Measurements from ENCODE around the gene SPATA24. TPM values are rescaled to one million over a fixed set of nuclear protein-coding genes. Genes with fewer than 3 reads are reported as not detected.

SPATA24 gene
- total and polyA plus RNA-seq, 4 donors = 1.8 to 2.7 (median 2.5) TPM

GRCh38 chr5:139451176-139451575 is 47.3 kb upstream of the SPATA24 start:
- no peaks in the 10 kb centered on the region for H3K9me3 ChIP-seq (ENCODE audit: control insufficient read depth in 4 of 4, low read length in 3 of 4)
- H3K9ac ChIP-seq (ENCODE audit: low read depth in 1 of 2, low read length in 2 of 2) = no peak overlapping the region
- no peak overlapping the region for H3K27ac ChIP-seq (ENCODE audit: low read depth in 1 of 2, low read length in 2 of 2)
- no peaks in the 10 kb centered on the region for H3K4me1 ChIP-seq (ENCODE audit: control insufficient read depth in 4 of 4, insufficient read depth in 4 of 4, low read length in 3 of 4)
- H3K4me3 ChIP-seq (ENCODE audit: low read depth in 1 of 3, low read length in 3 of 3) = no peak overlapping the region
- 94% methylated on average over 2 of the region's 2 CpGs for WGBS
- H3K27me3 ChIP-seq (ENCODE audit: control insufficient read depth in 4 of 4, insufficient read depth in 4 of 4, low read length in 3 of 4) = no peaks in the 10 kb centered on the region
- no peak for DNase-seq (ENCODE audit: low spot score)
- no peak for TF ChIP-seq SP1 (IDR thresholded peaks at IDR 0.05)
- TF ChIP-seq YY1 (IDR thresholded peaks at IDR 0.05) = no peak
- TF ChIP-seq, protein P1, sequence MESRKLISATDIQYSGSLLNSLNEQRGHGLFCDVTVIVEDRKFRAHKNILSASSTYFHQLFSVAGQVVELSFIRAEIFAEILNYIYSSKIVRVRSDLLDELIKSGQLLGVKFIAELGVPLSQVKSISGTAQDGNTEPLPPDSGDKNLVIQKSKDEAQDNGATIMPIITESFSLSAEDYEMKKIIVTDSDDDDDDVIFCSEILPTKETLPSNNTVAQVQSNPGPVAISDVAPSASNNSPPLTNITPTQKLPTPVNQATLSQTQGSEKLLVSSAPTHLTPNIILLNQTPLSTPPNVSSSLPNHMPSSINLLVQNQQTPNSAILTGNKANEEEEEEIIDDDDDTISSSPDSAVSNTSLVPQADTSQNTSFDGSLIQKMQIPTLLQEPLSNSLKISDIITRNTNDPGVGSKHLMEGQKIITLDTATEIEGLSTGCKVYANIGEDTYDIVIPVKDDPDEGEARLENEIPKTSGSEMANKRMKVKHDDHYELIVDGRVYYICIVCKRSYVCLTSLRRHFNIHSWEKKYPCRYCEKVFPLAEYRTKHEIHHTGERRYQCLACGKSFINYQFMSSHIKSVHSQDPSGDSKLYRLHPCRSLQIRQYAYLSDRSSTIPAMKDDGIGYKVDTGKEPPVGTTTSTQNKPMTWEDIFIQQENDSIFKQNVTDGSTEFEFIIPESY (IDR thresholded peaks at IDR 0.05) = no peak
- TF ChIP-seq TAF1 (conservative IDR thresholded peaks at IDR 0.05) = no peak
- TF ChIP-seq JUND (IDR thresholded peaks at IDR 0.05) = no peak
- TF ChIP-seq RAD21 (IDR thresholded peaks at IDR 0.05) = no peak
- no peak for TF ChIP-seq RXRA (IDR thresholded peaks at IDR 0.05)
- TF ChIP-seq, protein P2, sequence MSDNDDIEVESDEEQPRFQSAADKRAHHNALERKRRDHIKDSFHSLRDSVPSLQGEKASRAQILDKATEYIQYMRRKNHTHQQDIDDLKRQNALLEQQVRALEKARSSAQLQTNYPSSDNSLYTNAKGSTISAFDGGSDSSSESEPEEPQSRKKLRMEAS (IDR thresholded peaks at IDR 0.05) = no peak
- TF ChIP-seq FOXA1 (IDR thresholded peaks at IDR 0.05) = no peak
- TF ChIP-seq NR2F2 (IDR thresholded peaks at IDR 0.05) = no peak
- TF ChIP-seq, protein P3, sequence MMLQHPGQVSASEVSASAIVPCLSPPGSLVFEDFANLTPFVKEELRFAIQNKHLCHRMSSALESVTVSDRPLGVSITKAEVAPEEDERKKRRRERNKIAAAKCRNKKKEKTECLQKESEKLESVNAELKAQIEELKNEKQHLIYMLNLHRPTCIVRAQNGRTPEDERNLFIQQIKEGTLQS (IDR thresholded peaks at IDR 0.05) = no peak
- TF ChIP-seq GABPA (IDR thresholded peaks at IDR 0.05 in 1 of 2, conservative IDR thresholded peaks at IDR 0.05 in 1 of 2) = no peak
- H3K36me3 ChIP-seq (ENCODE audit: control insufficient read depth in 4 of 4, insufficient read depth in 3 of 4, low read depth in 1 of 4, low read length in 3 of 4) = no peaks in the 10 kb centered on the region

DNA sequence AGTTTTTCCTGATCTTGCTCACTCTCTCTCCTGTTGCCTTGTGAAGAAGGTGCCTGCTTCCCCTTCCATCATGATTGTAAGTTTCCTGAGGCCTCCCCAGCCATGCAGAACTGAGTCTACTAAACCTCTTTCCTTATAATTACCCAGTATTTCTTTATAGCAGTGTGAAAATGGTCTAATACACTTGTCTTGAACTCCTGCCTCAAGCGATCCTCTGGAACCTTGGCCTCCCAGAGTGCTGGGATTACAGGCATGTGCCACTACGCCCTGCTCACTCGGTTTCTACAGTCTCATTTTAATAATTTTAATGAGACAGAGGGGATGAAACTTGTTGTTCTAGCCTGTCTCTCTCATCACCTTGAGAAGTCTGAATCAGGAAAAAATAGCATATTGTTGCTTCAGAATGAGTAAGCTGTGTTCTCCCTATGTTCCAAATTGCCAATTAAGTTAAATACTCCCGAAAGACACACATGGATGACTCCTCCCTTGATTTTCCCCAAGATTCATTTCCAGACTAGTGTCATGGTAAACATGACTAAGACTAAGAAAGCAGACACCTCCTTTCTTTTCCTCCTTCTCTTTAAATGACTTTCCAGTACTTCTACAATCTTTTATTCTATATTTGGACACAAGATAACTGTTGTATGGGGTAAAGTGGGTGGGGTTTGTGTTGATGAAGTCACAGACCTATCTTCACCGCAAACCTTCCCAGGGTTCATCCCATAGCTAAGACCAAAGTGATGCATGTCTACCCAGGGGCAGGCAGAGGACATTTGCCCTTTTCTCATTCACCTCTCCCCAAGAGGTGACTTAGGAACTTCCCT is 43.3 kb upstream of the SPATA24 start:
- Histone ChIP-seq H3K27me3 (ENCODE audit: control insufficient read depth in 4 of 4, insufficient read depth in 4 of 4, low read length in 3 of 4) (no peaks in the 10 kb centered on the region), H3K27ac (ENCODE audit: low read depth in 1 of 2, low read length in 2 of 2) (no peak overlapping the region), H3K9me3 (ENCODE audit: control insufficient read depth in 4 of 4, low read length in 3 of 4) (no peaks in the 10 kb centered on the region), H3K4me1 (ENCODE audit: control insufficient read depth in 4 of 4, insufficient read depth in 4 of 4, low read length in 3 of 4) (no peaks in the 10 kb centered on the region), H3K36me3 (ENCODE audit: control insufficient read depth in 4 of 4, insufficient read depth in 3 of 4, low read depth in 1 of 4, low read length in 3 of 4) (no peaks in the 10 kb centered on the region), H3K9ac (ENCODE audit: low read depth in 1 of 2, low read length in 2 of 2) (no peak overlapping the region), H3K4me3 (ENCODE audit: low read depth in 1 of 3, low read length in 3 of 3) (no peak overlapping the region)
- 90% methylated on average over 5 of the region's 5 CpGs for WGBS
- DNase-seq (ENCODE audit: low spot score) = no peak
- TF ChIP-seq REST (IDR thresholded peaks at IDR 0.05) (no peak), JUND (IDR thresholded peaks at IDR 0.05) (no peak), TAF1 (conservative IDR thresholded peaks at IDR 0.05) (no peak), GABPA (IDR thresholded peaks at IDR 0.05 in 1 of 2, conservative IDR thresholded peaks at IDR 0.05 in 1 of 2) (no peak), HNF4A (conservative IDR thresholded peaks at IDR 0.05) (no peak), FOXA1 (IDR thresholded peaks at IDR 0.05) (no peak), HNF4G (IDR thresholded peaks at IDR 0.05) (no peak), YY1 (IDR thresholded peaks at IDR 0.05) (no peak), EGR1 (IDR thresholded peaks at IDR 0.05; ENCODE audit: low read depth in 2 of 2) (no peak), NR2F2 (IDR thresholded peaks at IDR 0.05) (no peak)
- TF ChIP-seq, protein P4, sequence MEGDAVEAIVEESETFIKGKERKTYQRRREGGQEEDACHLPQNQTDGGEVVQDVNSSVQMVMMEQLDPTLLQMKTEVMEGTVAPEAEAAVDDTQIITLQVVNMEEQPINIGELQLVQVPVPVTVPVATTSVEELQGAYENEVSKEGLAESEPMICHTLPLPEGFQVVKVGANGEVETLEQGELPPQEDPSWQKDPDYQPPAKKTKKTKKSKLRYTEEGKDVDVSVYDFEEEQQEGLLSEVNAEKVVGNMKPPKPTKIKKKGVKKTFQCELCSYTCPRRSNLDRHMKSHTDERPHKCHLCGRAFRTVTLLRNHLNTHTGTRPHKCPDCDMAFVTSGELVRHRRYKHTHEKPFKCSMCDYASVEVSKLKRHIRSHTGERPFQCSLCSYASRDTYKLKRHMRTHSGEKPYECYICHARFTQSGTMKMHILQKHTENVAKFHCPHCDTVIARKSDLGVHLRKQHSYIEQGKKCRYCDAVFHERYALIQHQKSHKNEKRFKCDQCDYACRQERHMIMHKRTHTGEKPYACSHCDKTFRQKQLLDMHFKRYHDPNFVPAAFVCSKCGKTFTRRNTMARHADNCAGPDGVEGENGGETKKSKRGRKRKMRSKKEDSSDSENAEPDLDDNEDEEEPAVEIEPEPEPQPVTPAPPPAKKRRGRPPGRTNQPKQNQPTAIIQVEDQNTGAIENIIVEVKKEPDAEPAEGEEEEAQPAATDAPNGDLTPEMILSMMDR (IDR thresholded peaks at IDR 0.05; ENCODE audit: low read depth, low read length, missing input control) = no peak
- TF ChIP-seq, protein P3 (IDR thresholded peaks at IDR 0.05) = no peak
- TF ChIP-seq, protein P2 (IDR thresholded peaks at IDR 0.05) = no peak
